Measurements from ENCODE around the gene C22orf23.

Gene C22orf23

GRCh38 chr22:37924386-37925065, 28.9 kb downstream of the C22orf23 start:
- no peak for DNase-seq

GRCh38 chr22:37923927-37924326, 29.5 kb downstream of the C22orf23 start:
- DNase-seq: no peak

- DNase-seq: no peak
Observed at GRCh38 chr22:37922191-37922590, 31.2 kb downstream of the C22orf23 start.

- DNase-seq: no peak
Observed at GRCh38 chr22:37920126-37920525, 33.3 kb downstream of the C22orf23 start.

- DNase-seq: no peak
Observed at GRCh38 chr22:37918580-37919270, 34.7 kb downstream of the C22orf23 start.

- DNase-seq: no peak
Observed at GRCh38 chr22:37917874-37918548, 35.4 kb downstream of the C22orf23 start.

GRCh38 chr22:37916311-37916710, 37.1 kb downstream of the C22orf23 start:
- DNase-seq: no peak

GRCh38 chr22:37913233-37913721, 40.1 kb downstream of the C22orf23 start:
- DNase-seq: no peak

- DNase-seq: no peak
Observed at GRCh38 chr22:37912171-37912570, 41.2 kb downstream of the C22orf23 start.

- no peak for DNase-seq
Observed at GRCh38 chr22:37911697-37912096, 41.7 kb downstream of the C22orf23 start.

- DNase-seq: no peak
Observed at GRCh38 chr22:37910890-37911672, 42.3 kb downstream of the C22orf23 start.

- no peak for DNase-seq
Observed at GRCh38 chr22:37909766-37910165, 43.6 kb downstream of the C22orf23 start.

- DNase-seq: no peak
Observed at GRCh38 chr22:37907036-37907954, 46.1 kb downstream of the C22orf23 start.

- peak; percentile 10 to 44 for DNase-seq
Observed at GRCh38 chr22:37906364-37907008, 46.9 kb downstream of the C22orf23 start.

- peak; percentile 71 to 72 for DNase-seq
Observed at GRCh38 chr22:37905534-37906363, 47.7 kb downstream of the C22orf23 start, which contains the start of gene MICALL1. Gene MICALL1, plus strand, starts transcription at chr22:37906297. Its CDS starts 126 bp downstream, at chr22:37906423.

GRCh38 chr22:37904572-37905533, 48.5 kb downstream of the C22orf23 start:
- peak in 1 of 2 donors; percentile 33 for DNase-seq

- no peak for DNase-seq
Observed at GRCh38 chr22:37898441-37899181, 54.8 kb downstream of the C22orf23 start.

- DNase-seq: no peak
Observed at GRCh38 chr22:37897807-37898206, 55.6 kb downstream of the C22orf23 start.

All from CD4-positive, alpha-beta T cell treated with Interleukin-1 beta for 1 hour (primary cell).